Cerebellar cortex (tissue), 1 donor: ENCODE measurements around the gene NEK10.
"Not testable (repeated sequence)": the region's sequence is repeated elsewhere in the genome, so short reads cannot be mapped to it uniquely, and the experiment has no call there.

ENCODE experiments used
- DNase-seq: peaks from one replicate; pipeline ENCODE4 v3.0.0-alpha.2; 2015; ENCODE audit warnings: low spot score

NEK10 gene

DNA sequence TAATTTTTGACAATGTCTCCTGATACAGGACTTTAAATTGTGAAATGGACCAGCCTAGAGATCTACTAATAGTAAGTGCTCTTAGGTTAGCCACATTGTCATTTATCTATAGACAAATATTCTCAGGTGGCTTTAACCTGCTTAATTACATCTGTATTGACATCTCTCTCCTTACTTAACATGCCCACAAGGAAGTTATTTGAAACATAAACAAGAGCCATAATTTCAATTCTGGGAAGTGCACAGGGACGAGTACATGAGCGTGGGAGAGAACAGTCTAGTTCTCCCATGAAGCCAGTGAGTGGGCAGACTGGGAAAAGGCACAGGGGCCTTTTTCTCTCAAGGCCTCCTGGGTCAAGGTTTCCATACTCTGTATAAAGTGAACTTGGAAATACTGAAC is 54.2 kb downstream of the NEK10 start:
- DNase-seq, result no peak

- peak; percentile 77 for DNase-seq
Measured at GRCh38 chr3:27312044-27312668, 57.0 kb downstream of the NEK10 start.

- no peak for DNase-seq
Measured at GRCh38 chr3:27311400-27311799, 57.8 kb downstream of the NEK10 start.

- DNase-seq, result no peak
Measured at GRCh38 chr3:27310688-27311087, 58.5 kb downstream of the NEK10 start.

DNA sequence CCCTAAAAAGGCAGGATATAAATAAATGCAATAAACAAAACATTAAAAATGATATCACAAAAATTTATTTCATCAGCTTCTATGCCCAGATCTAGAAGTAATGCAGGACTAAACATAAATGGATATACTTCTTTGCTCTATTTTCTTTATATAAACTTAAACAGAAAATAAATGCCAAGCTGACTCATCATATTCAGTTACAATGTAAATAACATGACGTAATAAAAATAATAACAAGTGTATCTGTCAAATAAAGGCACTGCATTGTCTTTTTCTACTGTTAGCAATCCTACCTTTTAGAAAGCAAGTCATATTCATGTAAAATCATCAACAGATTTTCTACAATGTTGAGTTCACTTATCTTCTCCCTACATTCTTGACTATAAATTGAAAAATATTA is 61.6 kb downstream of the NEK10 start:
- DNase-seq, result no peak

- DNase-seq, result no peak
Measured at GRCh38 chr3:27302891-27303290, 66.3 kb downstream of the NEK10 start.

GRCh38 chr3:27298981-27299380 is 70.2 kb downstream of the NEK10 start:
- DNase-seq, result not testable (repeated sequence)

DNA sequence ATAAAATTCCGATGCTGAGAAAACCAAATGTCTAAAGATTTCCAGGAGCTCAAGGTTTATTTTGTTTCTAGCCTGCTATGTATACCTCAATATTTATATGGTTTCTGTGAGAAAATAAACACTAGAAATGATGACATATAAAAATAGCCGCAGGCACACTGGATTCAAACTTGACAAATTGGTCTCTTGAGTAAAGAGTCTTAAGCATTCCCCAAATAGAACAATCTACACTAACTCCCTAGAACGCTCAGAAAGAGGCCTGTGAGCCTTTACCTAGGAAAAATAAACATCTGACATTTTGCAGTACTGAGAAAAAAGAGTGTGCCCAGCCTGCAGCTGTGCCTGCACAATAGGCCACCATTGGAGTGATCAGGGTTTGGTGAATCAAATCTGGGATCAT is 75.2 kb downstream of the NEK10 start:
- no peak for DNase-seq

DNA sequence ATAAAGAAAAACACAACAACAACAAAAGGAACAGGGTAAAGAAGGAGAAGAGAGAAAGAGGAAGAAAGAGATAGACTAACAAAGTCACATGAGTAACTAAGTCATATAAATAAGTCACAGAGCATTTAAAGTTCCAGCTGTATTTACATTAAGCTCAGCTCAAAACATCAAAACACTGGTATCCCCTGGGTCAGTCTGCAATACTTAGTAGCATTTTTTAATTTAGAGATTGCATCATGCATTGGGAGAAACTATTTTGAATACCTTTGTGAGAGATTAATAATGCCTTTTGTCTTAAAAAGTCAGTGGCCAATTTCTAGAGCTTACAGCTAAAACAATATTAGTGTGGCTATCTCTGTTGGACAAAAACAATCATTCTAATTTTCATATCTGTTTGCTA is 78.4 kb downstream of the NEK10 start:
- DNase-seq, result no peak

DNA sequence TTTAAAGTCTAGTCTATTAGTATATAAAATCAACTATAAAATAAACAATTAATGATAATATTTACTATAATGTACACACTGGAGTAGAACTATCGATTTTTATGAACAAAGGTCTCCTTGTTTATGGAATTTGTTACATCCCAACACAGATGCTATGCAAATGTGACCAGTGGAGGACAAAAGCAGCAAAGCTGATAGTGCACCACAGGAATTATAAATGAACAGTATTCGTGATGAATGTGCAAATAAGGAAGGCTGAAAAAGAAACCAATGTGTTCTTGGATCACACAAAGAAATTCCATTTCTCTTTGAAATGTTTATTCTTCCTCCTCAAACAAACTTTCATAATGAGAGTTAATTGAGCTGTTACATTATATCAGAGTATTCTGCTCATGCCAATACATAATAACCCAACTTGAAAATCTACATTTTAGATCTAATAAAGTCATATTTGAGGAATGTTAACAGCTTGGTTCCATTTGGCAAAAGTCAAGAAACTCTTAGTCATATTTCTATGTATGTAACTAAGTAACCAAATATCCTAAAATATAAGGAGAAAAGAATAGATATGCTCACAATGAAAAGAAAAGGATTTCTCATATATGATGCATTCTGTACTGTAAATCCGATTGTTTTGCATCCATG is 79.3 kb downstream of the NEK10 start:
- no peak for DNase-seq

DNA sequence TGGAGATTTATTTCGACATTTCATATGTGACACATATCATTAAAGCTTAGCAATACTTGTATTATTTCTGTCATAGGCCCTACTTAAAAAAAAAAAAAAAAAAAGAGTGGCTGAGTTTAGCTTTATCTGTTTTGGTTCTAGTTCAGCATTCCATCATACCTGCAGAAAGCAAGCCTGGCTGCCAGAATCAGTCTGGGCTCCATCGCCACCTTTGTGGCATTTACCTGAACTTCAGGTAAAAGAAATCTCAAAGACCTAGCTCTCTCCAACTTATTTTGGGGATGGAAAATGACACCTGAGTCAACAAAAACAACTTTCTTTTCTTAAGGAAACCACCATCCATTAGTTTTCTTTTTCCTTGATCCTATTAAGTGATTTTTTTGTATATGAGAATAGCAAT is 82.1 kb downstream of the NEK10 start:
- DNase-seq, result no peak

GRCh38 chr3:27286467-27286866 is 82.7 kb downstream of the NEK10 start:
- not testable (repeated sequence) for DNase-seq

GRCh38 chr3:27285668-27286067 is 83.5 kb downstream of the NEK10 start:
- DNase-seq, result no peak

- no peak for DNase-seq
Measured at GRCh38 chr3:27281671-27282150, 87.5 kb downstream of the NEK10 start.

- DNase-seq, result peak; percentile 51
Measured at GRCh38 chr3:27279123-27279522, 90.1 kb downstream of the NEK10 start.

GRCh38 chr3:27278383-27279055 is 90.7 kb downstream of the NEK10 start:
- DNase-seq, result peak; percentile 3

- DNase-seq, result no peak
Measured at GRCh38 chr3:27275441-27275990, 93.7 kb downstream of the NEK10 start.

DNA sequence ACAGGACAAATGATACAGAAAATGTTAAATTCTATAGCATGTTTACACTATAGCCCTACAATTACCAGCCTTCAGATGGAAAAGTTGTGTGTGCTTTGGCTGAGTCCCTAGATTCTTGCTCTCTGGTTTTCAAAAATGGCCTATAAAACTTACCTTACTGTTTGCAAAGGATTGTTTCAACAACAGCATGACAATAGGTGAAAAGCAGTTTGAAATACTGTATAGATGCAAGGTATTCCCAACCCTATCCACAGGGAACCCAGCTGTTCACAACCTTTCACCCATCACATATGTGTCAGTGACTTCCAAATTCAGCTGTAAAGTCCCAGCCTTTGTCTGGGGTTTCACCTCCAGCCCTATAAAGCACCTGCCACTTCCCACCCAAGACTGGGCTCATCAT is 97.3 kb downstream of the NEK10 start:
- no peak for DNase-seq

- DNase-seq, result no peak
Measured at GRCh38 chr3:27254896-27255295, 114.3 kb downstream of the NEK10 start.

DNA sequence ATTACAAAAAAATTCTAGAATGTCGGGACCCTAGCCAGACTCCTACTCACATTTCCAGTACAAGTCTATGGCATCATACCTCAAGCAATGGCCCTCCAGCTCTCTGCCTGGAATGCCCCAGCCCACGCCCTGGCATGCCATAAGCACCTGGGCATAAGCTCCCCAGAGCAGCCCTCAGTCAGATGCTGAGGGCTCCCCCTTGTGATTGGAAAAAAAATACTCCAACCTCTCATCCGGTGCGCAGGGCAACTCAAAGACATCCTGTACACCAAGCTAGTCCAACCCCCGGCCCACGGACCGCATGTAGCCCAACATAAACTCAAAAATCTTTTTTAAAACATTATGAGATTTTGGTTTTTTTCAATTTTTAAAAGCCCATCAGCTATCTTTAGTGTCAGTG is 115.4 kb downstream of the NEK10 start:
- peak; percentile 19 for DNase-seq

GRCh38 chr3:27253391-27253790 is 115.8 kb downstream of the NEK10 start:
- no peak for DNase-seq

DNA sequence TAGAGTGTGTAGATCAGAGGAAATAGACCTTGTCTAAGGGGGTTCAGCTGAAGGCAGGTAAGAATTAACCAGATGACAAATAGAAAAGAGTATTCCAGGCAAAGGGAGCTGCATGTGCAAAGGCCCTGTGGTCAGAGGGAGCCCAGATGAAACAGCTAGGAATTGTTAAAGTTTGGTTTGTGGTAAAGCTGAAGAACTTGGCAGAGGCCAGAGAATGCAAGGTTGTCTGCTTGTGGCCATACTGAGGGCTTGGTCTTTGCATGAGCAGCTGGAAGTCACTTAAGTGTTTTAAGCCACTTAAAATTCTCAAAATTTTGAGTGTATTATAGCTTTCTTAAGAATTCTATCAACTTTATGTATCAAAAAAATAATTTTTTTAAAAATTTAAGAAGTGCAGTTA is 116.5 kb downstream of the NEK10 start:
- no peak for DNase-seq

GRCh38 chr3:27244374-27244773 is 124.8 kb downstream of the NEK10 start:
- DNase-seq, result no peak
